Transverse colon (tissue), 4 donors: Measurements from ENCODE around the gene TMPO. TPM values are rescaled to one million over a fixed set of nuclear protein-coding genes. Genes with fewer than 3 reads are reported as not detected.
A peak's percentile ranks its signal among the peaks of the same experiment; 100 is the strongest.

Experiments
- DNase-seq: peaks from one replicate; pipeline ENCODE4 v3.0.0-alpha.2; 2019
- H3K27ac ChIP-seq, 4 donors: fragments of 200-600 bp; sonication (generic); 2 replicates each; pipeline ENCODE4 v1.5.1; 2016 to 2018; ENCODE audit warnings: inconsistent platforms in 4 of 4
- H3K27me3 ChIP-seq: fragments of 200-600 bp; sonication (generic); 2 replicates; pipeline ENCODE4 v1.5.1; 2017; ENCODE audit warnings: inconsistent platforms
- H3K36me3 ChIP-seq, 4 donors: fragments of 200-600 bp; sonication (generic); 2 replicates each; pipeline ENCODE4 v1.5.1; 2017 to 2019; ENCODE audit warnings: inconsistent platforms in 4 of 4
- H3K4me1 ChIP-seq, 4 donors: fragments of 200-600 bp; sonication (generic); 2 replicates each; pipeline ENCODE4 v1.5.1; 2017 to 2020; ENCODE audit warnings: inconsistent platforms in 4 of 4
- H3K4me3 ChIP-seq, 4 donors: fragments of 200-600 bp; sonication (generic); 1 replicate in 1 of 4; 2 replicates in 3 of 4; pipeline versions ENCODE4 v1.5.1 to v1.6.1; 2017 to 2019; ENCODE audit warnings: inconsistent platforms in 4 of 4
- H3K9me3 ChIP-seq, 2 donors: fragments of 200-600 bp; sonication (generic); 2 replicates each; pipeline ENCODE4 v1.5.1; 2017 to 2019; ENCODE audit warnings: inconsistent platforms in 2 of 2
- CTCF ChIP-seq, 5 experiments: fragments of 200-600 bp in 3 of 5; fragments of 450-650 bp in 2 of 5; sonication (generic) in 3 of 5; IDR thresholded peaks; 1 replicate in 2 of 5; 2 replicates in 3 of 5; pipeline ENCODE4 v1.5.1; 2016 to 2017; ENCODE audit warnings: antibody characterized with exemption in 5 of 5, inconsistent platforms in 3 of 5, mild to moderate bottlenecking in 2 of 5, moderate library complexity in 1 of 5
- EP300 ChIP-seq: sonication (generic); formaldehyde crosslinking; IDR thresholded peaks from one replicate; pipeline ENCODE4 v1.6.1; 2017; ENCODE audit warnings: antibody characterized with exemption, low read depth
- POLR2A ChIP-seq: fragments of 450-650 bp; IDR thresholded peaks from one replicate; pipeline ENCODE4 v1.6.1; 2016; ENCODE audit warnings: antibody characterized with exemption, mild to moderate bottlenecking, moderate library complexity
- POLR2AphosphoS5 ChIP-seq, 3 donors: sonication (generic); formaldehyde crosslinking; IDR thresholded peaks; one replicate each; pipeline ENCODE4 v1.6.1; 2016; ENCODE audit warnings: antibody characterized with exemption in 3 of 3
- WGBS, 2 donors: methylation state at CpG; one replicate each; pipeline ENCODE4 v1.1.5; 2018; ENCODE audit warnings: low coverage in 1 of 2; 5-methylcytosine and 5-hydroxymethylcytosine counted together
- in situ Hi-C, 4 donors: fragments of 200-750 bp; cut with MboI; loops; one replicate each; pipeline versions ENCODE4 v1.15.0 to v1.15.1; 2017; ENCODE audit warnings: low sequenced_read_pairs in 3 of 4, low pct_ligation_motif_present in 1 of 4, low pct_unique_long_range_greater_than_20kb in 1 of 4
- intact Hi-C: fragments of 100-400 bp; cut with DNase I; formaldehyde crosslinking; loops from one replicate; pipeline ENCODE4 v1.15.1; 2023; ENCODE audit warnings: low total_unique reads
- total RNA-seq, 4 donors: library from RNA; depleted of rRNA; stranded (reverse); fragments of >200 nt; gene quantifications; one replicate each; pipeline ENCODE4 v1.1.0, GENCODE V29; 2016

Gene TMPO
- total RNA-seq, 4 donors from 2014 or later: 57.8 to 164 (median 89.0) TPM

DNA sequence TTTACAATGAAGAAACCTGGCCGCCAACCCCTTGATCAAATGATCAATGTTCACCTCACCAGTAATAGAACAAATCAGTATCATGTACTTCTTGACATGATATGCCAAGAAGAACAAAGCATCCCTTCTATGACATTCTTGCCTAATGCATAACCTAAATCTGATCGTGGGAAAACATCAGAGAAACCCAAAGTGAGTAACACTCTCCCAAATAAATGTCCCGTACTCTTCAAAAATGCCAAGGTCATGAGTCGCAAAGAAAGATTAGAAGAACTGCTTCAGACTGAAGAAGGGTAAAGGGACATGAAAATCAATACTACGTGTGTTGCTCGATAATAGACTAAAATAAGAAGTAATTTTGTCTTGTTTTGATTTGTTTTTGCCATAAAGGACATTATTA lies 66.7 kb downstream of the TMPO start:
- Histone ChIP-seq H3K27me3 (no peaks in the 10 kb centered on the region), H3K27ac (no peak overlapping the region), H3K4me3 (no peak overlapping the region), H3K4me1 (peaks cover 0 to 12% (median 4%) of the 10 kb centered on the region in 4 donors), H3K36me3 (no peaks in the 10 kb centered on the region), H3K9me3 (no peaks in the 10 kb centered on the region)
- intact Hi-C loops: no loop called here
- no peak for DNase-seq
- no peak for TF ChIP-seq EP300
- no peak for TF ChIP-seq POLR2AphosphoS5 (IDR thresholded peaks at IDR 0.05)
- TF ChIP-seq CTCF (IDR thresholded peaks at IDR 0.05): no peak
- no peak for TF ChIP-seq POLR2A
- WGBS, 2 donors: 91 to 96% methylated on average over 6 of the region's 6 CpGs
- in situ Hi-C loops: no loop called here

- H3K27me3 ChIP-seq: no peaks in the 10 kb centered on the region
- no peaks in the 10 kb centered on the region for H3K9me3 ChIP-seq
- intact Hi-C loops: no loop called here
- TF ChIP-seq POLR2AphosphoS5 (IDR thresholded peaks at IDR 0.05) (no peak), POLR2A (no peak), EP300 (no peak), CTCF (IDR thresholded peaks at IDR 0.05) (no peak)
- no peak for DNase-seq
- whole genome bisulfite sequencing, 2 donors: 38 to 74% methylated on average over 1 to 5 of the region's 5 CpGs
- no peak overlapping the region for H3K27ac ChIP-seq
- H3K4me3 ChIP-seq: no peak overlapping the region
- in situ Hi-C loops: no loop called here
- no peaks in the 10 kb centered on the region for H3K4me1 ChIP-seq
- no peaks in the 10 kb centered on the region for H3K36me3 ChIP-seq
These were observed 71.7 kb downstream of the TMPO start for GRCh38 chr12:98587084-98587483.

- in situ Hi-C loops (loop anchor here in 1 of 4 donors (10.0 kb wide), 1 partner anchor 54 kb away; the partner anchor contains the start of genes APAF1 and IKBIP), intact Hi-C loops (loop anchor here (10.0 kb wide), 1 partner anchor 54 kb away; the partner anchor contains the start of genes APAF1 and IKBIP)
- H3K36me3 ChIP-seq: no peaks in the 10 kb centered on the region
- H3K4me1 ChIP-seq: peaks cover 7 to 15% (median 12%) of the 10 kb centered on the region in 4 donors
- H3K9me3 ChIP-seq: no peaks in the 10 kb centered on the region
- no peak for DNase-seq
- H3K4me3 ChIP-seq: no peak overlapping the region
- no peak overlapping the region for H3K27ac ChIP-seq
- no peaks in the 10 kb centered on the region for H3K27me3 ChIP-seq
- TF ChIP-seq CTCF (IDR thresholded peaks at IDR 0.05) (no peak), POLR2AphosphoS5 (IDR thresholded peaks at IDR 0.05) (no peak)
- 76 to 80% methylated on average over 1 to 4 of the region's 4 CpGs for WGBS, 2 donors
These were observed 75.8 kb downstream of the TMPO start for GRCh38 chr12:98591209-98591608.

GRCh38 chr12:98592825-98593322 lies 77.5 kb downstream of the TMPO start:
- intact Hi-C loops (loop anchor here (10.0 kb wide), 1 partner anchor 52 kb away; the partner anchor contains the start of genes APAF1 and IKBIP), in situ Hi-C loops (loop anchor here in 1 of 4 donors (10.0 kb wide), 1 partner anchor 52 kb away; the partner anchor contains the start of genes APAF1 and IKBIP)
- no peaks in the 10 kb centered on the region for H3K27me3 ChIP-seq
- H3K27ac ChIP-seq: peak overlapping the region; percentile 94 to 99 (median 96)
- H3K36me3 ChIP-seq: peaks cover 0 to 10% (median 3%) of the 10 kb centered on the region in 4 donors
- no peaks in the 10 kb centered on the region for H3K9me3 ChIP-seq
- DNase-seq: no peak
- WGBS, 2 donors: 26 to 41% methylated on average over 5 to 9 of the region's 9 CpGs
- TF ChIP-seq POLR2A: no peak
- H3K4me3 ChIP-seq: peak overlapping the region; percentile 22 to 81 (median 74)
- peaks cover 7 to 25% (median 15%) of the 10 kb centered on the region in 4 donors for H3K4me1 ChIP-seq
